Vagina (tissue), 2 donors: Measurements from ENCODE around the gene JAM3. TPM values are rescaled to one million over a fixed set of nuclear protein-coding genes. Genes with fewer than 3 reads are reported as not detected.
"Not testable (repeated sequence)": the region's sequence is repeated elsewhere in the genome, so short reads cannot be mapped to it uniquely, and the experiment has no call there.

Source experiments
- DNase-seq, 2 donors: peaks; one replicate each; pipeline ENCODE4 v3.0.0-alpha.2; 2017; ENCODE audit errors: extremely low spot score in 2 of 2
- H3K27ac ChIP-seq: fragments of 200-600 bp; sonication (generic); one replicate; pipeline ENCODE4 v1.5.1; 2019
- H3K27me3 ChIP-seq: fragments of 200-600 bp; sonication (generic); one replicate; pipeline ENCODE4 v1.5.1; 2019
- H3K36me3 ChIP-seq, 2 donors: fragments of 200-600 bp; sonication (generic); one replicate each; pipeline ENCODE4 v1.5.1; 2017 to 2019
- H3K4me1 ChIP-seq: fragments of 200-600 bp; sonication (generic); one replicate; pipeline ENCODE4 v1.5.1; 2019
- H3K4me3 ChIP-seq, 2 donors: fragments of 200-600 bp; sonication (generic); 1 replicate in 1 of 2; 2 replicates in 1 of 2; pipeline ENCODE4 v1.5.1; 2016 to 2019
- H3K9me3 ChIP-seq: fragments of 200-600 bp; sonication (generic); one replicate; pipeline ENCODE4 v1.5.1; 2019
- CTCF ChIP-seq, 3 experiments: fragments of 450-650 bp in 2 of 3; fragments of 200-600 bp in 1 of 3; sonication (generic) in 1 of 3; IDR thresholded peaks; one replicate each; pipeline ENCODE4 v1.5.1; 2017 to 2019; ENCODE audit warnings: antibody characterized with exemption in 3 of 3, mild to moderate bottlenecking in 2 of 3, moderate library complexity in 2 of 3
- POLR2A ChIP-seq, 2 donors: fragments of 450-650 bp; IDR thresholded peaks; one replicate each; pipeline ENCODE4 v1.6.1; 2017; ENCODE audit warnings: antibody characterized with exemption in 2 of 2, mild to moderate bottlenecking in 2 of 2, moderate library complexity in 2 of 2
- POLR2AphosphoS5 ChIP-seq, 2 donors: sonication (generic); formaldehyde crosslinking; IDR thresholded peaks; one replicate each; pipeline ENCODE4 v1.9.0; 2017; ENCODE audit warnings: antibody characterized with exemption in 2 of 2, mild to moderate bottlenecking in 2 of 2, low read depth in 1 of 2; ENCODE audit not compliant: insufficient read depth in 1 of 2
- intact Hi-C: fragments of 100-400 bp; cut with DNase I; formaldehyde crosslinking; loops from one replicate; pipeline ENCODE4 v1.15.1; 2023
- total RNA-seq: library from RNA; depleted of rRNA; stranded (reverse); fragments of >200 nt; gene quantifications from one replicate; pipeline ENCODE4 v1.2.3, GENCODE V29; 2016

JAM3 gene
- total RNA-seq, 1 donor from 2014 or later: 31.7 TPM

- Histone ChIP-seq H3K9me3 (no peaks in the 10 kb centered on the region), H3K4me3 (no peak overlapping the region), H3K27me3 (no peaks in the 10 kb centered on the region), H3K27ac (no peak overlapping the region), H3K4me1 (no peaks in the 10 kb centered on the region), H3K36me3 (no peaks in the 10 kb centered on the region)
- TF ChIP-seq CTCF (IDR thresholded peaks at IDR 0.05) (no peak), POLR2A (IDR thresholded peaks at IDR 0.05) (no peak), POLR2AphosphoS5 (IDR thresholded peaks at IDR 0.05; ENCODE audit: insufficient read depth in 1 of 2, low read depth in 1 of 2) (no peak)
- intact Hi-C loops: no loop called here
- no peak for DNase-seq
Measured at GRCh38 chr11:134098566-134099184, 29.8 kb downstream of the JAM3 start.

GRCh38 chr11:134100171-134100570, 31.3 kb downstream of the JAM3 start:
- H3K36me3 ChIP-seq: no peaks in the 10 kb centered on the region
- no peaks in the 10 kb centered on the region for H3K27me3 ChIP-seq
- intact Hi-C loops: no loop called here
- H3K4me3 ChIP-seq: no peak overlapping the region
- no peak for TF ChIP-seq POLR2A (IDR thresholded peaks at IDR 0.05)
- no peak for TF ChIP-seq CTCF (IDR thresholded peaks at IDR 0.05)
- TF ChIP-seq POLR2AphosphoS5 (IDR thresholded peaks at IDR 0.05; ENCODE audit: insufficient read depth in 1 of 2, low read depth in 1 of 2): no peak
- no peak overlapping the region for H3K27ac ChIP-seq
- no peaks in the 10 kb centered on the region for H3K4me1 ChIP-seq
- no peaks in the 10 kb centered on the region for H3K9me3 ChIP-seq
- no peak for DNase-seq

GRCh38 chr11:134101282-134101681, 32.4 kb downstream of the JAM3 start:
- Histone ChIP-seq H3K4me3 (no peak overlapping the region), H3K27ac (no peak overlapping the region), H3K4me1 (no peaks in the 10 kb centered on the region), H3K36me3 (no peaks in the 10 kb centered on the region), H3K9me3 (no peaks in the 10 kb centered on the region), H3K27me3 (no peaks in the 10 kb centered on the region)
- TF ChIP-seq CTCF (IDR thresholded peaks at IDR 0.05) (no peak), POLR2AphosphoS5 (IDR thresholded peaks at IDR 0.05; ENCODE audit: insufficient read depth in 1 of 2, low read depth in 1 of 2) (no peak)
- DNase-seq: no peak
- intact Hi-C loops: no loop called here

GRCh38 chr11:134110252-134110815, 41.5 kb downstream of the JAM3 start:
- intact Hi-C loops: no loop called here
- no peak for TF ChIP-seq CTCF (IDR thresholded peaks at IDR 0.05)
- TF ChIP-seq POLR2A (IDR thresholded peaks at IDR 0.05): no peak
- TF ChIP-seq POLR2AphosphoS5 (IDR thresholded peaks at IDR 0.05; ENCODE audit: insufficient read depth in 1 of 2, low read depth in 1 of 2): no peak
- no peak for DNase-seq

GRCh38 chr11:134113787-134114186, 44.9 kb downstream of the JAM3 start:
- H3K27me3 ChIP-seq, intact Hi-C loops, H3K4me1 ChIP-seq, DNase-seq, H3K9me3 ChIP-seq, H3K27ac ChIP-seq, H3K36me3 ChIP-seq, H3K4me3 ChIP-seq: not testable (repeated sequence)

More at GRCh38 chr11:134110252-134110815, 41.5 kb downstream of the JAM3 start:
- Histone ChIP-seq H3K4me1 (no peaks in the 10 kb centered on the region), H3K27ac (no peak overlapping the region), H3K4me3 (no peak overlapping the region), H3K36me3 (no peaks in the 10 kb centered on the region), H3K9me3 (no peaks in the 10 kb centered on the region), H3K27me3 (no peaks in the 10 kb centered on the region)
